B cell (primary cell): ENCODE data around the gene ITGB7. TPM values are rescaled to one million over a fixed set of nuclear protein-coding genes. Genes with fewer than 3 reads are reported as not detected.

ENCODE experiments used
- ATAC-seq: fragments of 200-7000 bp; cut with Tn5 transposase; one replicate; pipeline ENCODE4 v1.10.0; 2021; ENCODE audit warnings: low read depth, mild to moderate bottlenecking, moderate number of reproducible peaks, moderate library complexity
- CTCF ChIA-PET: fragments of 350-600 bp; sonication (Branson Sonifier 250); formaldehyde crosslinking; loops from one replicate; lab custom pipeline; 2021; ENCODE audit warnings: antibody characterized with exemption, inconsistent platforms; lab: Charles Lee
- POLR2A ChIA-PET: fragments of 350-600 bp; sonication (Branson Sonifier 250); formaldehyde crosslinking; loops from one replicate; lab custom pipeline; 2021; ENCODE audit warnings: antibody characterized with exemption; lab: Charles Lee
- DNase-seq: peaks from one replicate; pipeline ENCODE4 v3.0.0; 2013
- H2AFZ ChIP-seq: 2 replicates; pipeline ENCODE4 v1.6.1; 2012; ENCODE audit warnings: mild to moderate bottlenecking, low read depth, low read length; ENCODE audit not compliant: insufficient read depth, poor library complexity, severe bottlenecking
- H3K27ac ChIP-seq, 2 donors: 1 replicate in 1 of 2; 2 replicates in 1 of 2; pipeline ENCODE4 v1.5.1; 2012 to 2013; ENCODE audit warnings: low read length in 2 of 2, mild to moderate bottlenecking in 2 of 2, moderate library complexity in 1 of 2
- H3K27me3 ChIP-seq, 4 experiments: fragments of 200-600 bp in 1 of 4; sonication (generic) in 1 of 4; replicated peaks in 1 of 4; 1 replicate in 2 of 4; 2 replicates in 2 of 4; pipeline versions ENCODE4 v1.6.1 to v1.7.0; 2013 to 2016; ENCODE audit warnings: low read length in 3 of 4, mild to moderate bottlenecking in 2 of 4, mixed read lengths in 1 of 4, moderate library complexity in 1 of 4; ENCODE audit not compliant: insufficient read depth in 4 of 4, control insufficient read depth in 3 of 4; ENCODE audit errors: control extremely low read depth in 1 of 4
- H3K36me3 ChIP-seq, 2 experiments: replicated peaks in 1 of 2; 1 replicate in 1 of 2; 2 replicates in 1 of 2; pipeline versions ENCODE4 v1.6.1 to v1.7.1; 2013; ENCODE audit warnings: low read length in 1 of 2; ENCODE audit not compliant: insufficient read depth in 2 of 2, control insufficient read depth in 1 of 2; ENCODE audit errors: control extremely low read depth in 1 of 2, extremely low read depth in 1 of 2
- H3K4me1 ChIP-seq, 2 donors: fragments of 200-600 bp in 1 of 2; sonication (generic) in 1 of 2; 1 replicate in 1 of 2; 2 replicates in 1 of 2; pipeline versions ENCODE4 v1.5.1 to v1.6.1; 2013 to 2017; ENCODE audit warnings: low read length in 2 of 2; ENCODE audit not compliant: control insufficient read depth in 2 of 2, insufficient read depth in 2 of 2
- H3K4me2 ChIP-seq: replicated peaks from 2 replicates; pipeline ENCODE3; 2012; ENCODE audit warnings: mild to moderate bottlenecking, low read depth, low read length; ENCODE audit not compliant: poor library complexity, severe bottlenecking
- H3K4me3 ChIP-seq, 5 experiments: fragments of 200-600 bp in 1 of 5; sonication (generic) in 1 of 5; 1 replicate in 3 of 5; 2 replicates in 2 of 5; pipeline versions ENCODE4 v1.5.1 to v1.7.0; 2011 to 2016; ENCODE audit warnings: low read length in 4 of 5, mild to moderate bottlenecking in 4 of 5, low read depth in 2 of 5, control low read depth in 1 of 5, moderate library complexity in 1 of 5; ENCODE audit not compliant: insufficient read depth in 1 of 5; ENCODE audit errors: control extremely low read depth in 1 of 5, extremely low read depth in 1 of 5
- H3K79me2 ChIP-seq: fragments of 200-600 bp; sonication (generic); one replicate; pipeline ENCODE4 v1.6.0; 2016; ENCODE audit warnings: low read length; ENCODE audit not compliant: control insufficient read depth, insufficient read depth
- H3K9ac ChIP-seq: fragments of 200-600 bp; sonication (generic); 2 replicates; pipeline ENCODE4 v1.6.1; 2017; ENCODE audit warnings: mild to moderate bottlenecking, low read length, moderate library complexity
- H3K9me3 ChIP-seq, 3 donors: one replicate each; pipeline versions ENCODE4 v1.6.1 to v1.7.1; 2013; ENCODE audit warnings: low read length in 2 of 3; ENCODE audit not compliant: control insufficient read depth in 2 of 3, insufficient read depth in 1 of 3; ENCODE audit errors: control extremely low read depth in 1 of 3
- H4K20me1 ChIP-seq: 2 replicates; pipeline ENCODE4 v1.6.0; 2012; ENCODE audit warnings: mild to moderate bottlenecking, low read length; ENCODE audit not compliant: insufficient read depth, control insufficient read depth, poor library complexity, severe bottlenecking
- H3K27ac Mint-ChIP-seq: one replicate; pipeline ENCODE4 v1.8.0; 2021; ENCODE audit warnings: mixed read lengths
- H3K27me3 Mint-ChIP-seq: one replicate; pipeline ENCODE4 v1.8.0; 2021; ENCODE audit warnings: mixed read lengths
- H3K4me1 Mint-ChIP-seq: one replicate; pipeline ENCODE4 v1.8.0; 2021; ENCODE audit warnings: mixed read lengths
- H3K4me3 Mint-ChIP-seq: one replicate; pipeline ENCODE4 v1.8.0; 2021; ENCODE audit warnings: mixed read lengths
- H3K9me3 Mint-ChIP-seq: one replicate; pipeline ENCODE4 v1.8.0; 2022; ENCODE audit warnings: mixed read lengths; ENCODE audit not compliant: insufficient read depth
- CTCF ChIP-seq: fragments of 200-600 bp; IDR thresholded peaks from one replicate; pipeline ENCODE4 v1.8.0; 2022; ENCODE audit warnings: antibody characterized with exemption, mild to moderate bottlenecking
- EZH2 ChIP-seq: IDR thresholded peaks from 2 replicates; pipeline ENCODE4 v1.6.1; 2012; ENCODE audit warnings: borderline replicate concordance, low read depth, mild to moderate bottlenecking, moderate library complexity, low read length; ENCODE audit not compliant: insufficient read depth, poor library complexity, severe bottlenecking
- WGBS: methylation state at CpG from one replicate; pipeline ENCODE4 v1.1.5; 2013; ENCODE audit warnings: missing lambda C conversion rate; ENCODE audit not compliant: insufficient coverage; 5-methylcytosine and 5-hydroxymethylcytosine counted together
- intact Hi-C: fragments of 100-400 bp; cut with micrococcal nuclease; formaldehyde crosslinking; loops from one replicate; pipeline ENCODE4 v1.10.0; 2022
- polyA minus RNA-seq: library from RNA; depleted of rRNA, polyadenylated mRNA; stranded (reverse); fragments of >200 nt; gene quantifications from 2 replicates; pipeline ENCODE4 v1.2.3, GENCODE V29; 2012
- polyA plus RNA-seq: library from polyadenylated mRNA; depleted of rRNA; stranded (reverse); fragments of >200 nt; gene quantifications from 2 replicates; pipeline ENCODE4 v1.2.3, GENCODE V29; 2012
- total RNA-seq, 2 donors: library from RNA; stranded (reverse); fragments of 120-200 nt in 1 of 2; gene quantifications; 1 replicate in 1 of 2; 2 replicates in 1 of 2; pipeline versions ENCODE4 v1.2.3 to v1.2.4, GENCODE V29; 2013 to 2022

The ITGB7 gene
- 190 and 199 TPM in 2 replicates for total RNA-seq
- total RNA-seq (2013), result 182 TPM
- polyA plus RNA-seq, result 216 and 265 TPM in 2 replicates
- 237 and 250 TPM in 2 replicates for polyA minus RNA-seq

- Histone ChIP-seq H3K4me1 (peaks cover 84 to 93% of the 10 kb centered on the region in 2 donors), H3K27ac (peak within 1 kb of the TSS; percentile 73 to 91), H3K9ac (peak within 1 kb of the TSS; percentile 84), H3K4me2 (peak within 1 kb of the TSS; percentile 98), H3K36me3 (peaks cover 0 to 19% of the 10 kb centered on the region in 2 experiments), H3K79me2 (peaks cover 87% of the 10 kb centered on the region), H2AFZ (peak within 1 kb of the TSS; percentile 52), H4K20me1 (peaks cover 13% of the 10 kb centered on the region), H3K4me3 (peak within 1 kb of the TSS; percentile 68 to 90 (median 73)), H3K27me3 (no peaks in the 10 kb centered on the region), H3K9me3 (no peaks in the 10 kb centered on the region)
- ATAC-seq (peak; percentile 81), DNase-seq (peak; percentile 79)
- peaks cover 69% of the 10 kb centered on the region for H3K4me1 Mint-ChIP-seq
- 0% methylated on average over 3 of the region's 5 CpGs for WGBS
- H3K9me3 Mint-ChIP-seq, result no peaks in the 10 kb centered on the region
- TF ChIP-seq EZH2 (no peak), CTCF (no peak)
- POLR2A ChIA-PET, result interaction anchor here (0.6 to 1.3 kb wide), 3 partner anchors 8 to 147 kb away, joined by 3 to 6 read pairs (median 4); partner anchors contain the start of genes CSAD and ZNF740
- H3K27ac Mint-ChIP-seq, result peak within 1 kb of the TSS; percentile 96
- intact Hi-C loops, result loop anchor here (2.0 kb wide), 2 partner anchors 14 to 26 kb away; partner anchors contain the start of genes CSAD and ZNF740
- CTCF ChIA-PET, result interaction anchor here (1.4 to 17.1 kb wide), 8 partner anchors 5 to 115 kb away, joined by 5 to 721 read pairs (median 86); partner anchors contain the start of genes AAAS, ESPL1, ITGB7 and MYG1
- no peaks in the 10 kb centered on the region for H3K27me3 Mint-ChIP-seq
- peak within 1 kb of the TSS; percentile 94 for H3K4me3 Mint-ChIP-seq
Observed at GRCh38 chr12:53207042-53207441, at the start of gene ITGB7. Gene ITGB7 (minus strand): TSS chr12:53207251. CDS start chr12:53200443, 6,808 bp downstream.

GRCh38 chr12:53255996-53256395 is 48.9 kb upstream of the ITGB7 start:
- ChIA-PET POLR2A (interaction anchor here (0.6 to 1.8 kb wide), 4 partner anchors 16 to 208 kb away, joined by 3 to 6 read pairs (median 4); partner anchors contain the start of gene AAAS), CTCF (interaction anchor here (0.7 to 6.4 kb wide), 5 partner anchors 11 to 201 kb away, joined by 3 to 84 read pairs (median 3); partner anchors contain the start of gene ESPL1)
- TF ChIP-seq EZH2, result no peak
- no peak for TF ChIP-seq CTCF
- Histone ChIP-seq H3K4me2 (peak overlapping the region; percentile 70), H3K4me1 (peaks cover 60 to 80% of the 10 kb centered on the region in 2 donors), H3K9me3 (no peaks in the 10 kb centered on the region), H3K79me2 (peaks cover 52% of the 10 kb centered on the region), H3K27me3 (no peaks in the 10 kb centered on the region), H3K9ac (peak overlapping the region; percentile 35), H3K36me3 (peaks cover 0 to 19% of the 10 kb centered on the region in 2 experiments), H3K4me3 (peak overlapping the region in 1 of 5 experiments; percentile 18), H3K27ac (peak overlapping the region; percentile 55 to 92), H2AFZ (peak overlapping the region; percentile 44), H4K20me1 (peaks cover 10% of the 10 kb centered on the region)
- peak overlapping the region; percentile 73 for H3K4me3 Mint-ChIP-seq
- H3K27ac Mint-ChIP-seq, result peak overlapping the region; percentile 96
- intact Hi-C loops, result loop anchor here (1.0 kb wide), 3 partner anchors 12 to 97 kb away; partner anchors contain the start of gene ESPL1
- peak; percentile 79 for DNase-seq
- H3K9me3 Mint-ChIP-seq, result no peaks in the 10 kb centered on the region
- no peaks in the 10 kb centered on the region for H3K27me3 Mint-ChIP-seq
- peaks cover 65% of the 10 kb centered on the region for H3K4me1 Mint-ChIP-seq
- WGBS, result no CpG with 5 or more reads among the region's 3 CpGs
- peak; percentile 66 for ATAC-seq
